ENCODE data around the gene AUTS2.
"Not testable (repeated sequence)": the region's sequence is repeated elsewhere in the genome, so short reads cannot be mapped to it uniquely, and the experiment has no call there.

The AUTS2 gene

DNA sequence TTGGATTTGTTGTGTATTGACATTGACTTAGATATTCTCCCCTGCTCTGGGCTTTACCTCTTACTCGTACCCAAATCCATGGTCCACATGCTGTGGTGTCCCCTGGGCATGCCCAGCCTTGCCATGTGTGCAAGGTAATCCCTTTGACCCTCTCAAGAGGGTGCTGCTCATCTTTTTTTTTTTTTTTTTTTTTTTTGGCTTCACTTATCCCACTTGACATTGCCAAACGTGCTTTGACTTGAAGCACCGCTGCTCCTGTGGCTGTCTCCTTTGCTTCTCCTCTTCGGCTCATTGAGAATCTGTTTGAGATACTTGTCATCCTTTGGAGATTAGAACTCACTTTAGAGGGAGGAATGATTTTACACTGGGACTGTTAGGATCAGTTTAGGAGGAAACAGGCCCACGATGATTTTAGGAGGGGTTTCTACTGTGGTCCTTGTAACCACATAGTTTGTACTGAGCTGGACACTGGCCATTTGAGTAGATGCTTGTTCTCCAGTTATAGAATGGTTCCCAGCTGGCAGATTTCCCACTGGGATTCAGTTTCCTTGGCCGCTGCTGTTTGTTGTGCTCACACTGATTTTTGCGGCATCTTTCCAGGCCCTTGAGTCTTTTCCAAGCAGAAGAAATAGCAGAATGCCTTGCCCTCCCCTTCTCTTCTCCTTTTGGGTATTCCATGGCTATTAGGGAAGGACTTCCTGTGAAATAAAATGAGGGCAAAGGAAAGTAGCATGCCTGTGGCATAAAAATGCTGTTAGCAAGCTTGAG is 184.8 kb downstream of the AUTS2 start:
- no peak overlapping the region for H3K27ac Mint-ChIP-seq
- H3K9me3 Mint-ChIP-seq = no peaks in the 10 kb centered on the region
- ATAC-seq (no peak), DNase-seq (no peak)
- H3K27me3 Mint-ChIP-seq = no peaks in the 10 kb centered on the region
- H3K4me3 Mint-ChIP-seq = no peak overlapping the region
- no peaks in the 10 kb centered on the region for H3K4me1 Mint-ChIP-seq
- no peaks in the 10 kb centered on the region for H3K36me3 Mint-ChIP-seq (ENCODE audit: low read depth)

GRCh38 chr7:69786130-69786529 is 187.9 kb downstream of the AUTS2 start:
- not testable (repeated sequence) for H3K4me1 Mint-ChIP-seq; H3K4me3 Mint-ChIP-seq; H3K9me3 Mint-ChIP-seq; DNase-seq; H3K27ac Mint-ChIP-seq; H3K36me3 Mint-ChIP-seq (ENCODE audit: low read depth); H3K27me3 Mint-ChIP-seq; ATAC-seq

- ATAC-seq = no peak
These were observed 188.6 kb downstream of the AUTS2 start for GRCh38 chr7:69786730-69787395.

GRCh38 chr7:69787736-69788431 is 189.6 kb downstream of the AUTS2 start:
- no peak overlapping the region for H3K27ac Mint-ChIP-seq
- H3K4me3 Mint-ChIP-seq = no peak overlapping the region
- no peaks in the 10 kb centered on the region for H3K27me3 Mint-ChIP-seq
- ATAC-seq (no peak), DNase-seq (no peak)
- no peaks in the 10 kb centered on the region for H3K4me1 Mint-ChIP-seq
- H3K9me3 Mint-ChIP-seq = no peaks in the 10 kb centered on the region
- H3K36me3 Mint-ChIP-seq (ENCODE audit: low read depth) = no peaks in the 10 kb centered on the region

More at GRCh38 chr7:69786730-69787395, 188.6 kb downstream of the AUTS2 start:
- H3K4me3 Mint-ChIP-seq = no peak overlapping the region
- H3K27ac Mint-ChIP-seq = no peak overlapping the region
- H3K36me3 Mint-ChIP-seq (ENCODE audit: low read depth) = no peaks in the 10 kb centered on the region
- no peaks in the 10 kb centered on the region for H3K9me3 Mint-ChIP-seq
- H3K27me3 Mint-ChIP-seq = no peaks in the 10 kb centered on the region
- H3K4me1 Mint-ChIP-seq = no peaks in the 10 kb centered on the region
- DNase-seq = no peak

DNA sequence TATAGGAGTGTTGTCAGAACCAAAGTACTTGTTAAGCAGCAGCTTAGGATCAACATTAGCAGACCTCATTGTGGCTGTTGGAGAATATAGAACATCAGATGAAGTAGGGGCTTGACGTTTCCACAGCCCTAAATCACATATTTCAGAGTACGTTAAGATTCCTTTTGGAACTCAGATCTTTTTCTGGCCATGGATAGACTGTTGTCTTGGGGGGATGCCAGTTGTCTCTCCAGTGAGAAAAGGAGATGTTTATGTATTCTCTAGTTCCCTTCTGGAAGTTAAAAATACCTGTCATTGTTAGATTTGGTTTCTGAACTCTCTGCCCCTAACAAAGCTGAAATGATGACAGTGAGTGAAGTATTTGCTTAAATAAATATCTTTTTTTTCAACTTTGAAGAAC is 191.3 kb downstream of the AUTS2 start:
- ATAC-seq (no peak), DNase-seq (no peak)
- H3K4me1 Mint-ChIP-seq = no peaks in the 10 kb centered on the region
- H3K9me3 Mint-ChIP-seq = no peaks in the 10 kb centered on the region
- no peak overlapping the region for H3K4me3 Mint-ChIP-seq
- H3K36me3 Mint-ChIP-seq (ENCODE audit: low read depth) = no peaks in the 10 kb centered on the region
- H3K27ac Mint-ChIP-seq = no peak overlapping the region
- H3K27me3 Mint-ChIP-seq = no peaks in the 10 kb centered on the region

- Mint-ChIP-seq H3K27ac (no peak overlapping the region), H3K36me3 (ENCODE audit: low read depth) (no peaks in the 10 kb centered on the region), H3K27me3 (no peaks in the 10 kb centered on the region), H3K9me3 (no peaks in the 10 kb centered on the region), H3K4me3 (no peak overlapping the region), H3K4me1 (no peaks in the 10 kb centered on the region)
- ATAC-seq = no peak
- no peak for DNase-seq
These were observed 192.9 kb downstream of the AUTS2 start for GRCh38 chr7:69790977-69791724.

- no peak for ATAC-seq
- H3K27me3 Mint-ChIP-seq = no peaks in the 10 kb centered on the region
These were observed 193.5 kb downstream of the AUTS2 start for GRCh38 chr7:69791739-69792138.

GRCh38 chr7:69795932-69796331 is 197.7 kb downstream of the AUTS2 start:
- Mint-ChIP-seq H3K4me3 (no peak overlapping the region), H3K4me1 (no peaks in the 10 kb centered on the region), H3K36me3 (ENCODE audit: low read depth) (no peaks in the 10 kb centered on the region), H3K27me3 (no peaks in the 10 kb centered on the region), H3K9me3 (no peaks in the 10 kb centered on the region), H3K27ac (no peak overlapping the region)
- no peak for DNase-seq
- ATAC-seq = no peak

More at GRCh38 chr7:69791739-69792138, 193.5 kb downstream of the AUTS2 start:
- no peaks in the 10 kb centered on the region for H3K9me3 Mint-ChIP-seq
- no peaks in the 10 kb centered on the region for H3K36me3 Mint-ChIP-seq (ENCODE audit: low read depth)
- no peak overlapping the region for H3K27ac Mint-ChIP-seq
- no peak for DNase-seq
- H3K4me1 Mint-ChIP-seq = no peaks in the 10 kb centered on the region
- H3K4me3 Mint-ChIP-seq = no peak overlapping the region

DNA sequence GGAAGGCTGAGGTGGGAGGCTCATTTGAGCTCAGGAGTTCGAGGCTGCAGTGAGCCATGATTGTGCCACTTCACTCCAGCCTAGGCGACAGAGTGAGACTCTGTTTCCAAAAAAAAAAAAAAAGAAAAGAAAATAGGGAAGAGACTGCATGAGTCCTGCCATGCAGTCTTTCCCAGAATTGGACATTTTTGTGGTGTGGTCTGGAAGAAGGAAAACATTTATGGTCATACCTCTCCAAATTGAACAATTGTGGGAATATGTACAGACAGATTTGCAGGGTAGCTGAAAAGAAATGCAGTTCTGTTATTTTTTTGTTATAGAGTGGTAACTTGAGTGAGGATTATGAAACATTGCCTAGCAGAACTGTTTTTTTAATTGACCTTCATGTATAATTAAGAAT is 198.1 kb downstream of the AUTS2 start:
- Mint-ChIP-seq H3K27me3 (no peaks in the 10 kb centered on the region), H3K36me3 (ENCODE audit: low read depth) (no peaks in the 10 kb centered on the region), H3K4me1 (no peaks in the 10 kb centered on the region), H3K4me3 (no peak overlapping the region), H3K9me3 (no peaks in the 10 kb centered on the region), H3K27ac (no peak overlapping the region)
- ATAC-seq = no peak
- DNase-seq = no peak

- ATAC-seq (no peak), DNase-seq (no peak)
- Mint-ChIP-seq H3K9me3 (no peaks in the 10 kb centered on the region), H3K27me3 (no peaks in the 10 kb centered on the region), H3K36me3 (ENCODE audit: low read depth) (no peaks in the 10 kb centered on the region), H3K27ac (no peak overlapping the region), H3K4me1 (peaks cover 2% of the 10 kb centered on the region), H3K4me3 (no peak overlapping the region)
These were observed 200.9 kb downstream of the AUTS2 start for GRCh38 chr7:69799048-69799697.

DNA sequence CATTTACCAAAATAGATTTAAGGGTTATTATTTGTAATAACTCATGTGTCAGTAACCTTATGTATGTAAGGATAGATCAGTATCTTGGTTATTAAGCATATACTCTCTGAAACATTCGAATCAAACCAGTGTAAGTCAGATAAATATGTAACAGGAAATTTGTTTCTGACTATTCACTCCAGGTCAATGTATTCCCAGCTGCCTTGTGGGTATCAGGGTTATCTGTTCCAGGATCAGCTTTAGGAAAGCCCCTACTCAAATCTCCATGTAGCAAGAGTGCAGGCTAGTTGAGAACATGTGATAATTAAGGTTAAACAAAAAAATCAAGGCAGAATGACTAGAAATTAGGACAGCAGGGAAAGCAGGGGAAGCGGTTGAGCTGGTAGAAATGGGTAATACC is 201.7 kb downstream of the AUTS2 start:
- H3K36me3 Mint-ChIP-seq (ENCODE audit: low read depth) = no peaks in the 10 kb centered on the region
- peaks cover 2% of the 10 kb centered on the region for H3K4me1 Mint-ChIP-seq
- DNase-seq (no peak), ATAC-seq (no peak)
- H3K27me3 Mint-ChIP-seq = no peaks in the 10 kb centered on the region
- no peaks in the 10 kb centered on the region for H3K9me3 Mint-ChIP-seq
- no peak overlapping the region for H3K4me3 Mint-ChIP-seq
- no peak overlapping the region for H3K27ac Mint-ChIP-seq

DNA sequence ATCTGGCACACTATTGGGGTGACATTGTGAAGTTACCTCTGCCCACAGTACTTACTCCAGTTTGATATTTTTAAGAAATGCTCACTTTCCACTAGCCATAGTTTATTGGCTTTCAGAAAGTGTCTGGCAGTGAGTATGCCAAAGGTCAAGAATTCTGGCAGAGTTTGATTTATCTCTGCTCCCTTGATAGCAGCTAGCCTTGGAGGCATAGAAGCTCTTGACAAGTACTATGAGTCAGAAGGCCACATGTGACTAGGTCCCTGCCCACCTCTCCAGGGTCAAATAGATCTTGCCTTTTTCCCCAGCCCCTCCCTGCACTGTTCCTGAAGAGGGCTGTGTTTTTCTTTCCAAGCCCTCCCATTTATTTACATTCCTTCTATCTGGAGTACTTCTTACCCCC is 202.2 kb downstream of the AUTS2 start:
- no peak for ATAC-seq

GRCh38 chr7:69801729-69802682 is 203.7 kb downstream of the AUTS2 start:
- Mint-ChIP-seq H3K4me3 (no peak overlapping the region), H3K4me1 (peaks cover 2% of the 10 kb centered on the region), H3K27ac (no peak overlapping the region), H3K36me3 (ENCODE audit: low read depth) (no peaks in the 10 kb centered on the region), H3K9me3 (no peaks in the 10 kb centered on the region), H3K27me3 (peaks cover 3% of the 10 kb centered on the region)
- no peak for ATAC-seq
- DNase-seq = no peak

More for the DNA sequence above, 202.2 kb downstream of the AUTS2 start:
- Mint-ChIP-seq H3K27me3 (peaks cover 3% of the 10 kb centered on the region), H3K4me1 (peaks cover 2% of the 10 kb centered on the region), H3K9me3 (no peaks in the 10 kb centered on the region), H3K27ac (no peak overlapping the region), H3K36me3 (ENCODE audit: low read depth) (no peaks in the 10 kb centered on the region), H3K4me3 (no peak overlapping the region)
- DNase-seq = no peak
